GM10266 (cell line): ENCODE data around the gene SOX4.

Source experiments
- DNase-seq: peaks from one replicate; pipeline ENCODE4 v3.0.0; 2012; ENCODE audit errors: extremely low spot score
- TF ChIP-seq, protein P1 (sequence below): IDR thresholded peaks from 2 replicates; pipeline ENCODE4 v1.5.1; 2012; ENCODE audit warnings: mild to moderate bottlenecking, low read depth; ENCODE audit not compliant: control insufficient read depth, insufficient read depth; ENCODE audit errors: missing control alignments

The SOX4 gene

GRCh38 chr6:21593927-21594415, 420 bp downstream of the SOX4 start:
- DNase-seq = no peak
- TF ChIP-seq, protein P1, sequence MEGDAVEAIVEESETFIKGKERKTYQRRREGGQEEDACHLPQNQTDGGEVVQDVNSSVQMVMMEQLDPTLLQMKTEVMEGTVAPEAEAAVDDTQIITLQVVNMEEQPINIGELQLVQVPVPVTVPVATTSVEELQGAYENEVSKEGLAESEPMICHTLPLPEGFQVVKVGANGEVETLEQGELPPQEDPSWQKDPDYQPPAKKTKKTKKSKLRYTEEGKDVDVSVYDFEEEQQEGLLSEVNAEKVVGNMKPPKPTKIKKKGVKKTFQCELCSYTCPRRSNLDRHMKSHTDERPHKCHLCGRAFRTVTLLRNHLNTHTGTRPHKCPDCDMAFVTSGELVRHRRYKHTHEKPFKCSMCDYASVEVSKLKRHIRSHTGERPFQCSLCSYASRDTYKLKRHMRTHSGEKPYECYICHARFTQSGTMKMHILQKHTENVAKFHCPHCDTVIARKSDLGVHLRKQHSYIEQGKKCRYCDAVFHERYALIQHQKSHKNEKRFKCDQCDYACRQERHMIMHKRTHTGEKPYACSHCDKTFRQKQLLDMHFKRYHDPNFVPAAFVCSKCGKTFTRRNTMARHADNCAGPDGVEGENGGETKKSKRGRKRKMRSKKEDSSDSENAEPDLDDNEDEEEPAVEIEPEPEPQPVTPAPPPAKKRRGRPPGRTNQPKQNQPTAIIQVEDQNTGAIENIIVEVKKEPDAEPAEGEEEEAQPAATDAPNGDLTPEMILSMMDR = no peak

- TF ChIP-seq, protein P1 = no peak
- DNase-seq = peak; percentile 69
These were observed 1.1 kb downstream of the SOX4 start for GRCh38 chr6:21594416-21595281.

GRCh38 chr6:21595285-21596144, 2.0 kb downstream of the SOX4 start:
- TF ChIP-seq, protein P1 = no peak
- peak; percentile 50 for DNase-seq

DNA sequence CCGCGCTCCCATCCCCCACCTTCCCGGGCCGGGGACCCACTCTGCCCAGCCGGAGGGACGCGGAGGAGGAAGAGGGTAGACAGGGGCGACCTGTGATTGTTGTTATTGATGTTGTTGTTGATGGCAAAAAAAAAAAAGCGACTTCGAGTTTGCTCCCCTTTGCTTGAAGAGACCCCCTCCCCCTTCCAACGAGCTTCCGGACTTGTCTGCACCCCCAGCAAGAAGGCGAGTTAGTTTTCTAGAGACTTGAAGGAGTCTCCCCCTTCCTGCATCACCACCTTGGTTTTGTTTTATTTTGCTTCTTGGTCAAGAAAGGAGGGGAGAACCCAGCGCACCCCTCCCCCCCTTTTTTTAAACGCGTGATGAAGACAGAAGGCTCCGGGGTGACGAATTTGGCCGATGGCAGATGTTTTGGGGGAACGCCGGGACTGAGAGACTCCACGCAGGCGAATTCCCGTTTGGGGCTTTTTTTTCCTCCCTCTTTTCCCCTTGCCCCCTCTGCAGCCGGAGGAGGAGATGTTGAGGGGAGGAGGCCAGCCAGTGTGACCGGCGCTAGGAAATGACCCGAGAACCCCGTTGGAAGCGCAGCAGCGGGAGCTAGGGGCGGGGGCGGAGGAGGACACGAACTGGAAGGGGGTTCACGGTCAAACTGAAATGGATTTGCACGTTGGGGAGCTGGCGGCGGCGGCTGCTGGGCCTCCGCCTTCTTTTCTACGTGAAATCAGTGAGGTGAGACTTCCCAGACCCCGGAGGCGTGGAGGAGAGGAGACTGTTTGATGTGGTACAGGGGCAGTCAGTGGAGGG, 2.8 kb downstream of the SOX4 start:
- TF ChIP-seq, protein P1 = no peak
- peak; percentile 51 for DNase-seq

DNA sequence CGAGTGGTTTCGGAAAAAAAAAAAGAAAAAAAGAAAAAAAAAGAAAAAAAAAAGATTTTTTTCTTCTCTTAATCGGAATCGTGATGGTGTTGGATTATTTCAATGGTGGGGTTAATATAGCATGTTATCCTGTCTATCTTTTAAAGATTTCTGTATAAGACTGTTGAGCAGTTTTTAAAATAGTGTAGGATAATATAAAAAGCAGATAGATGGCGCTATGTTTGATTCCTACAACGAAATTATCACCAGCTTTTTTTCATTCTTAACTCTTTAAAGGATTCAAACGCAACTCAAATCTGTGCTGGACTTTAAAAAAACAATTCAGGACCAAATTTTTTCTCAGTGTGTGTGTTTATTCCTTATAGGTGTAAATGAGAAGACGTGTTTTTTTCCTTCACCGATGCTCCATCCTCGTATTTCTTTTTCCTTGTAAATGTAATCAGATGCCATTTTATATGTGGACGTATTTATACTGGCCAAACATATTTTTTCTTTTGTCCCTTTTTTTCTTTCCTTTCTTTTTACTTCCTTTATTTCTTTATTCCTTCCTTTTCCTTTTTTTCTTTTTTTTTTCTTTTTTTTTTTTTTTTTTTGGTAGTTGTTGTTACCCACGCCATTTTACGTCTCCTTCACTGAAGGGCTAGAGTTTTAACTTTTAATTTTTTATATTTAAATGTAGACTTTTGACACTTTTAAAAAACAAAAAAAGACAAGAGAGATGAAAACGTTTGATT, 3.6 kb downstream of the SOX4 start:
- DNase-seq = peak; percentile 51

More for the DNA sequence above, 3.6 kb downstream of the SOX4 start:
- TF ChIP-seq, protein P1 = peak; percentile 30
